Smooth muscle cell of the brain vasculature (primary cell): ENCODE measurements around the gene IRX2.

Source experiments
- DNase-seq: peaks from one replicate; pipeline ENCODE4 v3.0.0-alpha.2; 2012; ENCODE audit warnings: low read depth, low spot score

IRX2 gene

GRCh38 chr5:2697446-2698200, 53.9 kb downstream of the IRX2 start:
- no peak for DNase-seq

GRCh38 chr5:2697041-2697440, 54.4 kb downstream of the IRX2 start:
- DNase-seq = no peak
